HG03457 (cell line): Measurements from ENCODE around the gene METTL6.
"Not testable (repeated sequence)": the region's sequence is repeated elsewhere in the genome, so short reads cannot be mapped to it uniquely, and the experiment has no call there.

Experiments
- ATAC-seq: cut with Tn5 transposase; IDR thresholded peaks from one replicate; pipeline ENCODE4 v1.9.1; 2021; ENCODE audit warnings: moderate number of reproducible peaks; ENCODE audit not compliant: unreplicated experiment

The METTL6 gene

GRCh38 chr3:15405448-15406050, 21.8 kb downstream of the METTL6 start:
- ATAC-seq = no peak

GRCh38 chr3:15404767-15405166, 22.6 kb downstream of the METTL6 start:
- ATAC-seq = no peak

GRCh38 chr3:15403965-15404364, 23.4 kb downstream of the METTL6 start:
- no peak for ATAC-seq

- no peak for ATAC-seq
These were observed 23.8 kb downstream of the METTL6 start for GRCh38 chr3:15403495-15403894.

GRCh38 chr3:15401936-15402335, 25.4 kb downstream of the METTL6 start:
- no peak for ATAC-seq

- ATAC-seq = no peak
These were observed 27.4 kb downstream of the METTL6 start for GRCh38 chr3:15399970-15400369.

GRCh38 chr3:15398731-15399133, 28.6 kb downstream of the METTL6 start:
- ATAC-seq = not testable (repeated sequence)

- ATAC-seq = not testable (repeated sequence)
These were observed 34.1 kb downstream of the METTL6 start for GRCh38 chr3:15393252-15393651.

GRCh38 chr3:15391007-15391406, 36.3 kb downstream of the METTL6 start:
- ATAC-seq = no peak

GRCh38 chr3:15390460-15390859, 36.9 kb downstream of the METTL6 start:
- ATAC-seq = no peak

- ATAC-seq = not testable (repeated sequence)
These were observed 39.0 kb downstream of the METTL6 start for GRCh38 chr3:15388335-15388734.

- no peak for ATAC-seq
These were observed 39.6 kb downstream of the METTL6 start for GRCh38 chr3:15387735-15388134.

GRCh38 chr3:15387171-15387581, 40.2 kb downstream of the METTL6 start:
- no peak for ATAC-seq

GRCh38 chr3:15386654-15386955, 40.7 kb downstream of the METTL6 start:
- not testable (repeated sequence) for ATAC-seq

- no peak for ATAC-seq
These were observed 41.3 kb downstream of the METTL6 start for GRCh38 chr3:15385901-15386653.

GRCh38 chr3:15385238-15385695, 42.1 kb downstream of the METTL6 start:
- ATAC-seq = not testable (repeated sequence)

- peak; percentile 78 for ATAC-seq
These were observed 42.7 kb downstream of the METTL6 start for GRCh38 chr3:15384510-15385237.

GRCh38 chr3:15382405-15382923, 44.9 kb downstream of the METTL6 start:
- no peak for ATAC-seq

GRCh38 chr3:15380980-15381890, 46.1 kb downstream of the METTL6 start:
- no peak for ATAC-seq

- peak; percentile 67 for ATAC-seq
These were observed 49.2 kb downstream of the METTL6 start for GRCh38 chr3:15377961-15378791.
